Body of pancreas (tissue), 4 donors: Measurements from ENCODE around the gene TSPYL2. TPM values are rescaled to one million over a fixed set of nuclear protein-coding genes. Genes with fewer than 3 reads are reported as not detected.

Experiments used
- ATAC-seq: fragments of 150-250 bp; one replicate; pipeline ENCODE4 v1.9.1; 2016
- DNase-seq, 4 donors: peaks; one replicate each; pipeline ENCODE4 v3.0.0-alpha.2; 2019
- H3K27ac ChIP-seq, 4 donors: fragments of 200-600 bp; sonication (generic); 1 replicate in 3 of 4; 2 replicates in 1 of 4; pipeline versions ENCODE4 v1.5.1 to v1.6.1; 2016 to 2019; ENCODE audit warnings: mild to moderate bottlenecking in 1 of 4, mixed read lengths in 1 of 4, moderate library complexity in 1 of 4
- H3K27me3 ChIP-seq, 2 donors: fragments of 200-600 bp; sonication (generic); one replicate each; pipeline ENCODE4 v1.6.0; 2016; ENCODE audit warnings: mild to moderate bottlenecking in 1 of 2
- H3K36me3 ChIP-seq, 2 donors: fragments of 200-600 bp; sonication (generic); replicated peaks in 1 of 2; 2 replicates each; pipeline ENCODE4 v1.5.1; 2016; ENCODE audit warnings: low read depth in 2 of 2; ENCODE audit not compliant: insufficient read depth in 1 of 2
- H3K4me1 ChIP-seq: fragments of 200-600 bp; sonication (generic); one replicate; pipeline ENCODE4 v1.6.0; 2016
- H3K4me3 ChIP-seq, 2 donors: fragments of 200-600 bp; sonication (generic); 1 replicate in 1 of 2; 2 replicates in 1 of 2; pipeline ENCODE4 v1.5.1; 2016 to 2019
- H3K9me3 ChIP-seq, 3 donors: fragments of 200-600 bp; sonication (generic); 1 replicate in 2 of 3; 2 replicates in 1 of 3; pipeline ENCODE4 v1.5.1; 2016
- POLR2A ChIP-seq, 3 donors: fragments of 450-650 bp; IDR thresholded peaks; one replicate each; pipeline ENCODE4 v1.6.1; 2016; ENCODE audit warnings: antibody characterized with exemption in 3 of 3, mild to moderate bottlenecking in 2 of 3
- WGBS, 2 donors: methylation state at CpG; one replicate each; pipeline ENCODE4 v1.1.5; 2017; 5-methylcytosine and 5-hydroxymethylcytosine counted together
- intact Hi-C: fragments of 100-400 bp; cut with DNase I; formaldehyde crosslinking; loops from one replicate; pipeline ENCODE4 v1.15.1; 2023
- total RNA-seq, 2 donors: library from RNA; depleted of rRNA; stranded (reverse); fragments of >200 nt; gene quantifications; one replicate each; pipeline ENCODE4 v1.1.0, GENCODE V29; 2016
- TF ChIP-seq, protein P1 (sequence below), 7 experiments: fragments of 450-650 bp in 4 of 7; fragments of 200-600 bp in 3 of 7; sonication (generic) in 3 of 7; IDR thresholded peaks; one replicate each; pipeline ENCODE4 v1.5.1; 2016 to 2019; ENCODE audit warnings: antibody characterized with exemption in 7 of 7

Gene TSPYL2
- total RNA-seq, 2 donors from 2014 or later: 28.3 to 40.5 TPM

DNA sequence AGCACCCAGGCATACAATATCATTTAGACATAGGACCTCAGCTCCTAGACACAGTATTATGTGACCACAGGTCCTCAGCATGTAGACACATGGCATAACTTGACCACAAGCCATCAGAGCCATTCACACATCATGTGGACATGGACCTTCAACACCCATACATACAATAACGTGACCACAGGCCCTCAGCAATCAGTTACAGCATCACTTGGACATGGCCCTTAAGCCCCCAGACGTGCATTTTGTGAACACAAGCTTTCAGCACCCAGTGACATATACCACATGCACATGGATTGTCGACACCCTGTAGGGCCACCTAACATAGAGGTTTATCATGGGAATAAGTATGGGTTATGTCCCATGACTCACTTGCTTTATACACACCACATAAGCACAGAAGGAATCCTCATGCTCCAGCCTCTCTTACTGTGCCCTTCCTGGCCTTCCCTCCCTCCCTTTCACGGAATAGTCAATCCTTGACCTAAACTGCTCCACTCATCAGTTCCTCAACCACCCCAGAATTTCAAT, 1.9 kb downstream of the TSPYL2 start:
- WGBS, 2 donors: 66 to 69% methylated on average over 3 to 4 of the region's 4 CpGs
- H3K27ac ChIP-seq: peak overlapping the region in 1 of 4 donors; percentile 90
- no peaks in the 10 kb centered on the region for H3K9me3 ChIP-seq
- TF ChIP-seq, protein P1, sequence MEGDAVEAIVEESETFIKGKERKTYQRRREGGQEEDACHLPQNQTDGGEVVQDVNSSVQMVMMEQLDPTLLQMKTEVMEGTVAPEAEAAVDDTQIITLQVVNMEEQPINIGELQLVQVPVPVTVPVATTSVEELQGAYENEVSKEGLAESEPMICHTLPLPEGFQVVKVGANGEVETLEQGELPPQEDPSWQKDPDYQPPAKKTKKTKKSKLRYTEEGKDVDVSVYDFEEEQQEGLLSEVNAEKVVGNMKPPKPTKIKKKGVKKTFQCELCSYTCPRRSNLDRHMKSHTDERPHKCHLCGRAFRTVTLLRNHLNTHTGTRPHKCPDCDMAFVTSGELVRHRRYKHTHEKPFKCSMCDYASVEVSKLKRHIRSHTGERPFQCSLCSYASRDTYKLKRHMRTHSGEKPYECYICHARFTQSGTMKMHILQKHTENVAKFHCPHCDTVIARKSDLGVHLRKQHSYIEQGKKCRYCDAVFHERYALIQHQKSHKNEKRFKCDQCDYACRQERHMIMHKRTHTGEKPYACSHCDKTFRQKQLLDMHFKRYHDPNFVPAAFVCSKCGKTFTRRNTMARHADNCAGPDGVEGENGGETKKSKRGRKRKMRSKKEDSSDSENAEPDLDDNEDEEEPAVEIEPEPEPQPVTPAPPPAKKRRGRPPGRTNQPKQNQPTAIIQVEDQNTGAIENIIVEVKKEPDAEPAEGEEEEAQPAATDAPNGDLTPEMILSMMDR (IDR thresholded peaks at IDR 0.05): no peak
- peak in 1 of 3 donors; percentile 23 for TF ChIP-seq POLR2A (IDR thresholded peaks at IDR 0.05)
- DNase-seq (no peak), ATAC-seq (no peak)
- intact Hi-C loops: no loop called here
- H3K4me3 ChIP-seq: no peak overlapping the region
- H3K36me3 ChIP-seq: no peaks in the 10 kb centered on the region
- no peaks in the 10 kb centered on the region for H3K27me3 ChIP-seq
- peaks cover 44% of the 10 kb centered on the region for H3K4me1 ChIP-seq

GRCh38 chrX:53084863-53085262, 2.7 kb downstream of the TSPYL2 start:
- H3K4me3 ChIP-seq: no peak overlapping the region
- no peak for ATAC-seq
- H3K36me3 ChIP-seq: no peaks in the 10 kb centered on the region
- peak overlapping the region in 1 of 4 donors; percentile 90 for H3K27ac ChIP-seq
- intact Hi-C loops: no loop called here
- peaks cover 44% of the 10 kb centered on the region for H3K4me1 ChIP-seq
- no peaks in the 10 kb centered on the region for H3K27me3 ChIP-seq
- WGBS, 2 donors: 73 to 74% methylated on average over 7 to 8 of the region's 9 CpGs
- no peaks in the 10 kb centered on the region for H3K9me3 ChIP-seq
- no peak for TF ChIP-seq POLR2A (IDR thresholded peaks at IDR 0.05)
- TF ChIP-seq, protein P1 (IDR thresholded peaks at IDR 0.05): no peak
- no peak for DNase-seq

GRCh38 chrX:53085661-53086229, 3.6 kb downstream of the TSPYL2 start:
- H3K27ac ChIP-seq: peak overlapping the region in 2 of 4 donors; percentile 87 to 90
- intact Hi-C loops: no loop called here
- 72 to 75% methylated on average over 15 to 17 of the region's 17 CpGs for WGBS, 2 donors
- peaks cover 44% of the 10 kb centered on the region for H3K4me1 ChIP-seq
- no peaks in the 10 kb centered on the region for H3K27me3 ChIP-seq
- H3K9me3 ChIP-seq: no peaks in the 10 kb centered on the region
- no peaks in the 10 kb centered on the region for H3K36me3 ChIP-seq
- H3K4me3 ChIP-seq: no peak overlapping the region
- ATAC-seq (no peak), DNase-seq (no peak)
- TF ChIP-seq POLR2A (IDR thresholded peaks at IDR 0.05): no peak
- TF ChIP-seq, protein P1 (IDR thresholded peaks at IDR 0.05): no peak

- Histone ChIP-seq H3K27me3 (no peaks in the 10 kb centered on the region), H3K36me3 (no peaks in the 10 kb centered on the region), H3K4me3 (no peak overlapping the region), H3K9me3 (no peaks in the 10 kb centered on the region), H3K4me1 (peaks cover 44% of the 10 kb centered on the region), H3K27ac (peak overlapping the region; percentile 32 to 90 (median 70))
- intact Hi-C loops: no loop called here
- ATAC-seq: no peak
- peak; percentile 77 to 82 (median 80) for DNase-seq
- WGBS, 2 donors: 18 to 25% methylated on average over 5 of the region's 6 CpGs
- TF ChIP-seq, protein P1 (IDR thresholded peaks at IDR 0.05): no peak
- TF ChIP-seq POLR2A (IDR thresholded peaks at IDR 0.05): no peak
Observed at GRCh38 chrX:53086464-53086863, 4.3 kb downstream of the TSPYL2 start.

DNA sequence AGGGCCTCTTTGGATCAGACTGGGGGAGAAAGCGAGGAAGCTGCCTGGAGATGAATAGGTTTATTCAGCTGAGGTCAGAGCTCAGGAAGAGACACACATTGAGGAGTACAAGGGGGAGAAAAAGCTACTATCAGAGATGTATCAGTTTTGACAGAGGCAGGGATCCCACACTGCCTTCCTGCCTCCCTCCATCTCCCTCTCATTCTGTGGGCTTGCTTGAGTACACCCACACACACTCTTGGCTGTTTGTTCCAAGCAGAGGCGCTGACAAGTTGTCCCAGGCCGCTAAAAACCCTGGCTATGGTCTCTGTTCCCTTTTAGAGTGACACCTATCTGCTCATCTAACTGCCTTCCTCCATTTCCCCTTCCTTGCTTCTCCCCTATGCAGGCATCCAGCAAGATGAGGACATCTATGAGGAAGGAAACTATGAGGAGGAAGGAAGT, 5.2 kb downstream of the TSPYL2 start:
- Histone ChIP-seq H3K4me1 (peaks cover 44% of the 10 kb centered on the region), H3K4me3 (no peak overlapping the region), H3K27me3 (no peaks in the 10 kb centered on the region), H3K36me3 (no peaks in the 10 kb centered on the region), H3K27ac (peak overlapping the region; percentile 32 to 87 (median 70)), H3K9me3 (no peaks in the 10 kb centered on the region)
- ATAC-seq (no peak), DNase-seq (no peak)
- WGBS, 2 donors: 82 to 86% methylated on average over 2 to 3 of the region's 3 CpGs
- intact Hi-C loops: no loop called here
- TF ChIP-seq, protein P1 (IDR thresholded peaks at IDR 0.05): no peak
- TF ChIP-seq POLR2A (IDR thresholded peaks at IDR 0.05): no peak
